ENCODE data around the gene ZNF296.

The ZNF296 gene

GRCh38 chr19:45027371-45027770 is 48.9 kb downstream of the ZNF296 start:
- no peak for DNase-seq (ENCODE audit: extremely low read depth, low read depth)
- no peak for TF ChIP-seq CTCF (IDR thresholded peaks at IDR 0.05; ENCODE audit: low read depth, low read length)

DNA sequence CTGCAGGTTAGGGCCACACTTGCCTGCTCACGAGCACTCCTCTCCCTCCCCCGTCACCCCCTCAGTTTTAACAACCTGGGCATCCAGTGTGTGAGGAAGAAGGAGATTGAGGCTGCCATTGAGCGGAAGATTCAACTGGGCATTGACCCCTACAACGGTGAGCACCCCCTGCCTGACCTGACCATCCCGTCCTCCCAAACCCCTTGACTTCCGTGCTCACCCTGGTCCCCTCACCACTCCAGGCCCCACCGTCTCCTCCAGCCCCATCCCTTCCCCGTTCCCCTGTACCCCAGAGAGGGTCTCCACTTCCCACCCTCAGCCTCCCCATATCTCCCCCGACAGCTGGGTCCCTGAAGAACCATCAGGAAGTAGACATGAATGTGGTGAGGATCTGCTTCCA is 51.0 kb downstream of the ZNF296 start:
- no peak for TF ChIP-seq CTCF (IDR thresholded peaks at IDR 0.05; ENCODE audit: low read depth, low read length)
- no peak for DNase-seq (ENCODE audit: extremely low read depth, low read depth)

- DNase-seq (ENCODE audit: extremely low read depth, low read depth): no peak
- no peak for TF ChIP-seq CTCF (IDR thresholded peaks at IDR 0.05; ENCODE audit: low read depth, low read length)
Observed at GRCh38 chr19:45023048-45023447, 53.2 kb downstream of the ZNF296 start.

GRCh38 chr19:45021971-45022370 is 54.3 kb downstream of the ZNF296 start:
- TF ChIP-seq CTCF (IDR thresholded peaks at IDR 0.05; ENCODE audit: low read depth, low read length): no peak
- DNase-seq (ENCODE audit: extremely low read depth, low read depth): no peak

Data from AG09319 (cell line).